ENCODE data around the gene GUCY1B1. TPM values are rescaled to one million over a fixed set of nuclear protein-coding genes. Genes with fewer than 3 reads are reported as not detected.

GUCY1B1 gene
- total RNA-seq, 1 donor from 2014 or later = 2.1 TPM

Other genes with a start within 250 kb of the GUCY1B1 start
- 0.79 and 1.2 TPM in 2 replicates for gene GUCY1A1, start 92.2 kb upstream of the GUCY1B1 start, total RNA-seq
- gene ASIC5, start 107.3 kb downstream of the GUCY1B1 start, total RNA-seq = not detected in 2 replicates
- gene TDO2, start 144.7 kb downstream of the GUCY1B1 start, total RNA-seq = 0.38 TPM in 1 of 2 replicates, not detected in the other
- gene CTSO, start 194.8 kb downstream of the GUCY1B1 start, total RNA-seq = 1.1 and 2.9 TPM in 2 replicates